Common myeloid progenitor, CD34-positive (primary cell): ENCODE data around the gene PHLPP1.

Experiments
- CTCF ChIA-PET: fragments of 350-600 bp; sonication (Branson Sonifier 250); formaldehyde crosslinking; loops from one replicate; lab custom pipeline; 2021; ENCODE audit warnings: antibody characterized with exemption; lab: Charles Lee
- POLR2A ChIA-PET: fragments of 350-600 bp; sonication (Branson Sonifier 250); formaldehyde crosslinking; loops from one replicate; lab custom pipeline; 2021; ENCODE audit warnings: antibody characterized with exemption; lab: Charles Lee
- DNase-seq, 3 donors: peaks; one replicate each; pipeline versions ENCODE4 v3.0.0 to v3.0.0-alpha.2; 2013
- H3K27ac ChIP-seq, 2 experiments: 1 replicate in 1 of 2; 2 replicates in 1 of 2; pipeline ENCODE4 v1.7.0; 2013; ENCODE audit warnings: inconsistent platforms in 2 of 2, low read length in 2 of 2, mild to moderate bottlenecking in 2 of 2, low read depth in 1 of 2, moderate library complexity in 1 of 2; ENCODE audit not compliant: severe bottlenecking in 2 of 2, insufficient read depth in 1 of 2, poor library complexity in 1 of 2
- H3K27me3 ChIP-seq, 5 experiments: replicated peaks in 2 of 5; 1 replicate in 3 of 5; 2 replicates in 2 of 5; pipeline versions ENCODE4 v1.6.1 to v1.7.0; 2013; ENCODE audit warnings: low read length in 4 of 5, mild to moderate bottlenecking in 2 of 5, moderate library complexity in 2 of 5, inconsistent platforms in 1 of 5; ENCODE audit not compliant: insufficient read depth in 5 of 5, control insufficient read depth in 4 of 5
- H3K36me3 ChIP-seq, 4 experiments: 1 replicate in 2 of 4; 2 replicates in 2 of 4; pipeline versions ENCODE4 v1.6.1 to v1.7.0; 2013; ENCODE audit warnings: low read length in 3 of 4, control low read depth in 1 of 4, mild to moderate bottlenecking in 1 of 4; ENCODE audit not compliant: control insufficient read depth in 4 of 4, insufficient read depth in 4 of 4
- H3K4me1 ChIP-seq, 4 experiments: 1 replicate in 3 of 4; 2 replicates in 1 of 4; pipeline versions ENCODE4 v1.6.1 to v1.7.1; 2013; ENCODE audit warnings: low read length in 3 of 4, mild to moderate bottlenecking in 3 of 4, control low read depth in 1 of 4, inconsistent platforms in 1 of 4, moderate library complexity in 1 of 4; ENCODE audit not compliant: control insufficient read depth in 4 of 4, insufficient read depth in 4 of 4; ENCODE audit errors: control extremely low read depth in 1 of 4
- H3K4me3 ChIP-seq, 7 experiments: 1 replicate in 4 of 7; 2 replicates in 3 of 7; pipeline versions ENCODE4 v1.5.1 to v1.7.0; 2013; ENCODE audit warnings: mild to moderate bottlenecking in 7 of 7, low read length in 6 of 7, moderate library complexity in 6 of 7, inconsistent platforms in 2 of 7, low read depth in 2 of 7, control low read depth in 1 of 7; ENCODE audit not compliant: insufficient read depth in 4 of 7, control insufficient read depth in 1 of 7; ENCODE audit errors: extremely low read depth in 1 of 7
- H3K9me3 ChIP-seq, 5 experiments: 1 replicate in 4 of 5; 2 replicates in 1 of 5; pipeline versions ENCODE4 v1.6.1 to v1.7.1; 2013; ENCODE audit warnings: low read length in 4 of 5, mild to moderate bottlenecking in 2 of 5, inconsistent platforms in 1 of 5, low read depth in 1 of 5, moderate library complexity in 1 of 5; ENCODE audit not compliant: control insufficient read depth in 4 of 5, insufficient read depth in 2 of 5; ENCODE audit errors: control extremely low read depth in 1 of 5
- WGBS: methylation state at CpG from one replicate; pipeline ENCODE4 v1.1.5; 2013; ENCODE audit not compliant: insufficient coverage; 5-methylcytosine and 5-hydroxymethylcytosine counted together

The PHLPP1 gene

DNA sequence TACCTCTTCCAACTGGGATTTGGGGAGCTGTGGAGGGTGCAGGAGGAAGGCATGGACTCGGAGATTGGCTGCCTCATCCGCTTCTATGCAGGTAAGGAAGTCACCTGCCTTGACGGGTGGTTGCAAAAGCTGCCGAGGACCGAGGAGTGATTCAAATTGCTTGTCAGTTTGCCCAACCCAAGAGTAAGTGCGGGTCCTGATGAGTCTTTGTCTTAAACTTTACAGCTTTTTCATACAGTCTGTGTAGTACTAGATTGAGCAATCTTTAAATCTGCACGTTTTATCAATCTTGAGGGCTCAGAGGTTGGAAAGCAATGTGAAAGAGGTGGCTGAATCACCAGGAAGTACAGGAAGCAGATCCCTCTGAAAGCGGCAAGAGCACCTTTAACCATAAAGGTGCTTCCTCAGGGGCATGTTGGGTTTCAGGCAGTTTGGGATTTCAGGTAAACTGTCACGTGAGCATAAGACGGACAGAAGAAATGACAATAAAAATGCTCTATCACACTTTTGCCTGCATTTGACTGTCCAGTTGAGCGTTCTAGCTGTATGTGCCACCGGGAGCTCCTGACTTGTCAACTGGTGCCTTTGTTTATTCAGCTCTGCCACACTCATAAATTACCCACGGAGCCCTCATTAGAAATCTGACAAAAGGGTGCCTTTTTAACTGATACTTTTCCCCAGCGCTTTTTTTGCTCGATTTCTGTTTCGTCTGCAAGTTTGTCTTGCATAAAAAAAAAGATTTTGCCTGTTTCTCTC lies 2.0 kb downstream of the PHLPP1 start:
- peaks cover 13 to 42% (median 28%) of the 10 kb centered on the region in 4 experiments for H3K4me1 ChIP-seq
- peak overlapping the region; percentile 1 to 46 for H3K27ac ChIP-seq
- WGBS, result 0% methylated on average over 15 of the region's 16 CpGs
- H3K4me3 ChIP-seq, result peak overlapping the region; percentile 64 to 95 (median 86)
- POLR2A ChIA-PET, result interaction anchor here (0.6 to 0.9 kb wide), 2 partner anchors 19 to 77 kb away, joined by 3 read pairs; no protein-coding TSS in a partner anchor
- no peaks in the 10 kb centered on the region for H3K9me3 ChIP-seq
- CTCF ChIA-PET, result interaction anchor here (0.6 to 4.1 kb wide), 13 partner anchors 10 to 241 kb away, joined by 3 to 16 read pairs (median 4); no protein-coding TSS in a partner anchor
- peak in 2 of 3 donors; percentile 58 to 67 for DNase-seq
- no peaks in the 10 kb centered on the region for H3K36me3 ChIP-seq
- no peaks in the 10 kb centered on the region for H3K27me3 ChIP-seq

GRCh38 chr18:62717925-62718800 lies 2.8 kb downstream of the PHLPP1 start:
- POLR2A ChIA-PET, result interaction anchor here (0.9 kb wide), 1 partner anchor 18 kb away, joined by 3 read pairs; no protein-coding TSS in a partner anchor
- WGBS, result 7% methylated on average over 3 of the region's 7 CpGs
- peak overlapping the region; percentile 1 to 46 for H3K27ac ChIP-seq

DNA sequence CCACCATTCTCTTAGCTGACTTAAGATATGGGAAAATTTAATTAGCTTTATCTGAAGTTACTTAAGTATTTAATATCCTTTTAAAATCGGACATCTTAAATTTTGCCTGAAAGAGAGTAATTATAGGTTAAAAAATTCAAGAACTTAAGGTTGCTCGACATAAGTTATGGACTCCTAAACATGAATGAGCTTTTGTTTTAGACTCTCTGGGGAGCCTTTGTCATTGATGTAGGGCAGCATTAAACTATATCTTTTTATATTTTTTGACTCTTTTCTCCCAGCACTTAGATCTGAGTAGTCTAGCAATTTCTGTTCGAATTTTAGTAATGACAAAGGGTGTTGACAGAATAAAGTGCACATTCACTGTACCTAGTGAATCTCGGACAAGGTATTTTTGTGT lies 4.7 kb downstream of the PHLPP1 start:
- no peaks in the 10 kb centered on the region for H3K9me3 ChIP-seq
- H3K27ac ChIP-seq, result no peak overlapping the region
- H3K27me3 ChIP-seq, result no peaks in the 10 kb centered on the region
- no peaks in the 10 kb centered on the region for H3K36me3 ChIP-seq
- H3K4me1 ChIP-seq, result peaks cover 10 to 44% (median 30%) of the 10 kb centered on the region in 4 experiments
- no CpG with 5 or more reads among the region's 4 CpGs for WGBS
- CTCF ChIA-PET, result interaction anchor here (1.0 to 1.7 kb wide), 5 partner anchors 23 to 224 kb away, joined by 3 to 4 read pairs (median 3); no protein-coding TSS in a partner anchor
- no peak for DNase-seq
- peak overlapping the region in 4 of 7 experiments; percentile 4 to 94 (median 8) for H3K4me3 ChIP-seq
- POLR2A ChIA-PET, result no interaction called here

More at GRCh38 chr18:62717925-62718800, 2.8 kb downstream of the PHLPP1 start:
- H3K27me3 ChIP-seq, result no peaks in the 10 kb centered on the region
- H3K36me3 ChIP-seq, result no peaks in the 10 kb centered on the region
- H3K4me1 ChIP-seq, result peaks cover 13 to 42% (median 28%) of the 10 kb centered on the region in 4 experiments
- CTCF ChIA-PET, result interaction anchor here (0.6 to 4.1 kb wide), 8 partner anchors 9 to 240 kb away, joined by 3 to 16 read pairs (median 4); no protein-coding TSS in a partner anchor
- peak in 2 of 3 donors; percentile 24 to 42 for DNase-seq
- no peaks in the 10 kb centered on the region for H3K9me3 ChIP-seq
- H3K4me3 ChIP-seq, result peak overlapping the region in 6 of 7 experiments; percentile 76 to 95 (median 86)

- CTCF ChIA-PET, result interaction anchor here (1.2 kb wide), 1 partner anchor 82 kb away, joined by 3 read pairs; no protein-coding TSS in a partner anchor
- no peaks in the 10 kb centered on the region for H3K36me3 ChIP-seq
- DNase-seq, result no peak
- H3K27me3 ChIP-seq, result no peaks in the 10 kb centered on the region
- H3K4me1 ChIP-seq, result peaks cover 13 to 48% (median 34%) of the 10 kb centered on the region in 4 experiments
- 98% methylated on average over 8 of the region's 12 CpGs for WGBS
- H3K27ac ChIP-seq, result no peak overlapping the region
- peak overlapping the region in 1 of 7 experiments; percentile 16 for H3K4me3 ChIP-seq
- H3K9me3 ChIP-seq, result no peaks in the 10 kb centered on the region
- POLR2A ChIA-PET, result no interaction called here
These were observed 5.6 kb downstream of the PHLPP1 start for GRCh38 chr18:62720766-62721613.

- Histone ChIP-seq H3K36me3 (no peaks in the 10 kb centered on the region), H3K9me3 (no peaks in the 10 kb centered on the region), H3K27me3 (no peaks in the 10 kb centered on the region), H3K4me1 (peaks cover 14 to 47% (median 32%) of the 10 kb centered on the region in 4 experiments), H3K4me3 (no peak overlapping the region), H3K27ac (no peak overlapping the region)
- no peak for DNase-seq
- POLR2A ChIA-PET, result no interaction called here
- WGBS, result 87% methylated on average over 3 of the region's 8 CpGs
- CTCF ChIA-PET, result interaction anchor here (1.2 kb wide), 1 partner anchor 81 kb away, joined by 3 read pairs; no protein-coding TSS in a partner anchor
These were observed 6.8 kb downstream of the PHLPP1 start for GRCh38 chr18:62721839-62722795.
